AG09309 (cell line): ENCODE measurements around the gene PCBP3.
"Not testable (repeated sequence)": the region's sequence is repeated elsewhere in the genome, so short reads cannot be mapped to it uniquely, and the experiment has no call there.

ENCODE experiments used
- DNase-seq: peaks from one replicate; pipeline ENCODE4 v3.0.0-alpha.2; 2010; ENCODE audit warnings: low read depth
- H3K4me3 ChIP-seq: 2 replicates; pipeline ENCODE4 v1.5.1; 2011; ENCODE audit warnings: mild to moderate bottlenecking, low read depth, low read length, moderate library complexity; ENCODE audit not compliant: control insufficient read depth
- CTCF ChIP-seq: IDR thresholded peaks from 2 replicates; pipeline ENCODE4 v1.5.1; 2011; ENCODE audit warnings: mild to moderate bottlenecking, low read depth, low read length, inconsistent platforms; ENCODE audit not compliant: insufficient read depth, control insufficient read depth; ENCODE audit errors: missing control alignments

Gene PCBP3

DNA sequence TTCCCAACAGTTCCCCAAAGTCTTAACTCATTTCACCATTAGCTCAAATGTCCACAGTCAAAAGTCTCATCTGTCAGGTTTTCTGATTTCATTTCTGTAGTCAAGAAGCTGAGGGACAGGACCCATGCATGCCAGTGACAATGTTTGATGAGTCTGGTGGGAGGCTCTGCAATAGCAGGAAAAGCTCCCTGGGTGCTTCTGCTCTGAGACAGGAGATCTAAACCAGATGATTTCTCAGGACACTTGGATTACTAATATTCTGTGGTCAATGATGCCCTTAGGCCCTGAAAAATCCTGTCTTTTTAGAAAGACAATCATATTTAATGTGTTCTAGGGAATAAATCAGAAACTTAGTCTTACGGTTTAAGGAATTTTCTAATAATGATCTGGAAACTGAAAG lies 56.4 kb downstream of the PCBP3 start:
- no peak for DNase-seq
- no peak for TF ChIP-seq CTCF
- H3K4me3 ChIP-seq, result no peak overlapping the region

DNA sequence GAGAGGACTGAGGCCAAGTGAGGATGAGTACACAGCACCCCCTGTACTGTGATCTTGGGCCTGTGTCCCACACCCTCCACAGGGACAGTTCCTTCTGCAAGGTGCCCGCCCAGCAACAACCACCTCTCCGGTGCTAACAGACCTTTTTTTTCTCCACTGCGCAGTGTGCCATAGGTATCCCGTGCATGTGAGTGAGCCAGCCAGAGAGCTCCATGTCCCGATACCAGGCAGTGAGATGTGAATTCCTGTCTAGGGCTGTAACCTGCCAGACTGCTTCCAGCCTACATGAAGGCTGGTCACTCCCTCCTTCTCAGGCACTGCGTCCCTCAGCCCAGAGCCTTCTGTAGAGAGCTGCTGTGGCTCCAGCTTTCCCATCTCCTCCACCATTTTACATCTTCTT lies 56.9 kb downstream of the PCBP3 start:
- TF ChIP-seq CTCF, result no peak
- no peak for DNase-seq
- no peak overlapping the region for H3K4me3 ChIP-seq

GRCh38 chr21:45704311-45705108 lies 61.0 kb downstream of the PCBP3 start:
- DNase-seq, result no peak
- no peak for TF ChIP-seq CTCF

DNA sequence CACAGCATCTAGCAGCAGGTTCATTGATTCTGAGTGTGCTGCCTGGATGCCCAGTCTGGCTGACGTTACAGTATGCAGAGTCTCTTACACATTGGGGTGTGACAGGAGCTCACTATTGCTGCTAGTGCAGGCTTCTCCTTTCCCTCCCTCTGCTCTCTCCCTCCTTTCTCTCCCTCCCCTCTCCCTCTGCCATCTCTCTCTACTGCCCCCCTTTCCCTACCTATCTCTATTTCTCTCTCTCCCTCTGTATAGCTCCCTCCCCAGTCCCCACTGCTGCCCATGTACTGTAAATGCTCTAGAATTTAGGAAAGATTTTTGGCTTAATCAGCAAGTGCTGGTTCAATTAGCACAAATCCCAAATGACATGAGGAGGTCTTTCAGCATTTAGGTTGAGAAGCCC lies 62.8 kb downstream of the PCBP3 start:
- no peak for TF ChIP-seq CTCF
- no peak overlapping the region for H3K4me3 ChIP-seq
- no peak for DNase-seq

More at GRCh38 chr21:45704311-45705108, 61.0 kb downstream of the PCBP3 start:
- no peak overlapping the region for H3K4me3 ChIP-seq

DNA sequence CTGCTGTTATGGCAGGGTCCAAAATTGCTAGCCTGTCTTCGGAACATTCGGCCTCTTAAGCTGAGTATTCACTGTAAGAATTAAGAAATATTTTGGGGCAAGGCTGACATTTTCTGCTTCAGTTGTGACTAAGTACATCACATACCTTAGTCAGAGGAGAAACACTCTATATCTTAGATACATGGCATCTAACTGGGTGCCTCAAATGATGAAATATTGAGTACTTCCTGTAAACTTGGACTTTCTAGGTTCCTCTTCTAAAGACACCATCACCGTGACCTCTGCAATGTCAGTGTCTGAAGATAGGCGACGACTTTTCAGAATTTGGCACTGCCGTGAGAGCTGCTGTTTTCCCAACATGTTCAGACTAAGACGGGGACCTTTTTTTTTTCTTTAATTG lies 65.6 kb downstream of the PCBP3 start:
- DNase-seq, result no peak
- H3K4me3 ChIP-seq, result no peak overlapping the region
- TF ChIP-seq CTCF, result no peak

GRCh38 chr21:45709696-45710268 lies 66.3 kb downstream of the PCBP3 start:
- H3K4me3 ChIP-seq, result no peak overlapping the region
- no peak for DNase-seq
- no peak for TF ChIP-seq CTCF

GRCh38 chr21:45710306-45710705 lies 66.8 kb downstream of the PCBP3 start:
- not testable (repeated sequence) for DNase-seq, H3K4me3 ChIP-seq
